Nephron progenitor cell (in vitro differentiated cells): ENCODE data around the gene TRIO.
"Not testable (repeated sequence)": the region's sequence is repeated elsewhere in the genome, so short reads cannot be mapped to it uniquely, and the experiment has no call there.

Experiments
- DNase-seq: peaks from one replicate; pipeline ENCODE4 v3.0.0; 2021
- H3K27ac Mint-ChIP-seq: 2 replicates; pipeline ENCODE4 v1.8.0; 2021; ENCODE audit warnings: mild to moderate bottlenecking, moderate library complexity, mixed read lengths
- H3K27me3 Mint-ChIP-seq: 2 replicates; pipeline ENCODE4 v1.8.0; 2021; ENCODE audit warnings: mild to moderate bottlenecking, low read depth, mixed read lengths; ENCODE audit not compliant: poor library complexity
- H3K36me3 Mint-ChIP-seq: 2 replicates; pipeline ENCODE4 v1.8.0; 2021; ENCODE audit warnings: low read depth, mixed read lengths
- H3K4me1 Mint-ChIP-seq: 2 replicates; pipeline ENCODE4 v1.8.0; 2021; ENCODE audit warnings: mixed read lengths
- H3K4me3 Mint-ChIP-seq: 2 replicates; pipeline ENCODE4 v1.8.0; 2021; ENCODE audit warnings: mild to moderate bottlenecking, moderate library complexity, mixed read lengths
- H3K9me3 Mint-ChIP-seq: 2 replicates; pipeline ENCODE4 v1.8.0; 2021; ENCODE audit warnings: mild to moderate bottlenecking, moderate library complexity, mixed read lengths
- TF ChIP-seq, protein P1 (sequence below): fragments of 200-600 bp; sonication (generic); IDR thresholded peaks from 2 replicates; pipeline ENCODE4 v1.5.0; 2021; ENCODE audit warnings: antibody characterized with exemption

The TRIO gene

DNA sequence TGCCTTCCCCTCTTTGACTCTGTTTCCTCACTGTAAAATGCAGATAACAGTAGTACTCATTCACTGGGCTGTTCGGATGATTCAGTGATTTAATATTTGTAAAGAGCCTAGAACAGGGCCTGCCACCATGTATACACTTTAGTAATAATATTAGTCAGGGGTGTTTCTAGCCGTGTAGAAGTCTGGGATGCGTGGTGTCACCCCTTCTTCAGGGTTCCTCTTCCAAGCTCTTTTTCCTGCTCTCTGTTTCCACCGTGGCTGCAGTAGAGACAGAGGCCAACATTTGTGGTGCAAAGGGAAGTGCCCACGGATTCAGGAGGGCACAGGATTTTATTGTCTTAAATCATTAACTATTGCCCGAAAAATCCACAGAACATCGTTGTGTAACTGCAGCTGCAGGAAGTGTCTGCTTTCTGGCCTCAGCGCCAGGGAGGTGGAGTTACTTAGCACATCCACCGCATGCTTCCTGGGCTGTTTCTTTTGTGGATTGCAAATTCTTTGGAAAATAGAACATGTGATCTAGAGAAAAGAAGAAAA, 61.7 kb downstream of the TRIO start:
- H3K4me3 Mint-ChIP-seq = no peak overlapping the region

DNA sequence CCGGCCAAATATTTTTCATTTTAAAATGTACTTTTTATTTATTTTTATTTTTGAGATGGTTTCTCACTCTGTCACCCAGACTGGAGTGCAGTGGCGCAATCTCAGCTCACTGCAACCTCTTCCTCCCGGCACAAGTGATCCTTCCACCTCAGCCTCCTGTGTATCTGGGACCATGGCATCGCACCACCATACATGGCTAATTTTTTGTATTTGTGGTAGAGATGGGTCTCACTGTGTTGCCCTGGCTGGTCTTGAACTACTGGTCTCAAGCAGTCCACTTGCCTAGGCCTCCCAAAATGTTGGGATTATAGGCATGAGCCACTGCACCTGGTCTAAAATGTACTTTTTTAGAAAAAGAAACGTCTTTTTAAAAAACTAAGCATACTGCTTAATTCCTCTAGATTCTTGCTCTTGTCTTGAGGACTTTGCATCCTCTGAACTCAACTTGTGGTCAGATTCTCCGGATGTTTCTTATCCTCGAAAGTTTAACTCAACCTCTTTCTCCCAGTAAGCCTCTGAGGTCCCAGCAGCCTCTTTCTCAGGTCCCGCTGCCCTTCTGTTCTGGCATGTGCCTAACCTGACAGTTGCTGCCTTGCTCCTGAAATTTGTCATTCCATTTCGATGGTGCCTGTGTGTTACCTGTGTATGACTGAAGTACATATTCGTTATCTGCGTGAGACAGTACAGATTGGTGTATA, 63.0 kb downstream of the TRIO start:
- Mint-ChIP-seq H3K4me1 (peaks cover 48% of the 10 kb centered on the region), H3K36me3 (no peaks in the 10 kb centered on the region), H3K9me3 (no peaks in the 10 kb centered on the region), H3K4me3 (no peak overlapping the region), H3K27ac (peak overlapping the region; percentile 30), H3K27me3 (no peaks in the 10 kb centered on the region)
- TF ChIP-seq, protein P1, sequence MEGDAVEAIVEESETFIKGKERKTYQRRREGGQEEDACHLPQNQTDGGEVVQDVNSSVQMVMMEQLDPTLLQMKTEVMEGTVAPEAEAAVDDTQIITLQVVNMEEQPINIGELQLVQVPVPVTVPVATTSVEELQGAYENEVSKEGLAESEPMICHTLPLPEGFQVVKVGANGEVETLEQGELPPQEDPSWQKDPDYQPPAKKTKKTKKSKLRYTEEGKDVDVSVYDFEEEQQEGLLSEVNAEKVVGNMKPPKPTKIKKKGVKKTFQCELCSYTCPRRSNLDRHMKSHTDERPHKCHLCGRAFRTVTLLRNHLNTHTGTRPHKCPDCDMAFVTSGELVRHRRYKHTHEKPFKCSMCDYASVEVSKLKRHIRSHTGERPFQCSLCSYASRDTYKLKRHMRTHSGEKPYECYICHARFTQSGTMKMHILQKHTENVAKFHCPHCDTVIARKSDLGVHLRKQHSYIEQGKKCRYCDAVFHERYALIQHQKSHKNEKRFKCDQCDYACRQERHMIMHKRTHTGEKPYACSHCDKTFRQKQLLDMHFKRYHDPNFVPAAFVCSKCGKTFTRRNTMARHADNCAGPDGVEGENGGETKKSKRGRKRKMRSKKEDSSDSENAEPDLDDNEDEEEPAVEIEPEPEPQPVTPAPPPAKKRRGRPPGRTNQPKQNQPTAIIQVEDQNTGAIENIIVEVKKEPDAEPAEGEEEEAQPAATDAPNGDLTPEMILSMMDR = no peak
- DNase-seq = no peak

More for the DNA sequence above, 61.7 kb downstream of the TRIO start:
- H3K27me3 Mint-ChIP-seq = no peaks in the 10 kb centered on the region
- peak overlapping the region; percentile 46 for H3K27ac Mint-ChIP-seq
- H3K9me3 Mint-ChIP-seq = no peaks in the 10 kb centered on the region
- TF ChIP-seq, protein P1 = no peak
- H3K36me3 Mint-ChIP-seq = no peaks in the 10 kb centered on the region
- peaks cover 55% of the 10 kb centered on the region for H3K4me1 Mint-ChIP-seq
- DNase-seq = no peak

DNA sequence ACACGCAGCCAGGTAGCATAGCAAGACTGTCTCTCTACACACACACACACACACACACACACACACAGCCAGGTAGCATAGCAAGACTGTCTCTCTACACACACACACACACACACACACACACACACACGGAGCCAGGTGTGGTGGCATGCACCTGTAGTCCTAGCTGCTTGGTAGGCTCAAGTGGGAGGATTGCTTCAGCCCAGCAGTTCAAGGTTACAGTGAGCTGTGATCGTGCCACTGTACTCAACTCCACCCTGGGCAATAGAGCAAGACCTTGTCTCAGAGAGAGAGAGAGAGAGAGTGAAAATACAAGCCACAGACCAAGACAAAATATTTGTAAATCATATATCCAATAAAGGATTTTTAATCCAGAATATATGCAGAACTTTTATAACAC, 64.3 kb downstream of the TRIO start:
- not testable (repeated sequence) for H3K36me3 Mint-ChIP-seq, H3K27me3 Mint-ChIP-seq, H3K4me3 Mint-ChIP-seq, H3K9me3 Mint-ChIP-seq, DNase-seq
- H3K4me1 Mint-ChIP-seq = peaks cover 43% of the 10 kb centered on the region
- H3K27ac Mint-ChIP-seq = peak overlapping the region; percentile 47

DNA sequence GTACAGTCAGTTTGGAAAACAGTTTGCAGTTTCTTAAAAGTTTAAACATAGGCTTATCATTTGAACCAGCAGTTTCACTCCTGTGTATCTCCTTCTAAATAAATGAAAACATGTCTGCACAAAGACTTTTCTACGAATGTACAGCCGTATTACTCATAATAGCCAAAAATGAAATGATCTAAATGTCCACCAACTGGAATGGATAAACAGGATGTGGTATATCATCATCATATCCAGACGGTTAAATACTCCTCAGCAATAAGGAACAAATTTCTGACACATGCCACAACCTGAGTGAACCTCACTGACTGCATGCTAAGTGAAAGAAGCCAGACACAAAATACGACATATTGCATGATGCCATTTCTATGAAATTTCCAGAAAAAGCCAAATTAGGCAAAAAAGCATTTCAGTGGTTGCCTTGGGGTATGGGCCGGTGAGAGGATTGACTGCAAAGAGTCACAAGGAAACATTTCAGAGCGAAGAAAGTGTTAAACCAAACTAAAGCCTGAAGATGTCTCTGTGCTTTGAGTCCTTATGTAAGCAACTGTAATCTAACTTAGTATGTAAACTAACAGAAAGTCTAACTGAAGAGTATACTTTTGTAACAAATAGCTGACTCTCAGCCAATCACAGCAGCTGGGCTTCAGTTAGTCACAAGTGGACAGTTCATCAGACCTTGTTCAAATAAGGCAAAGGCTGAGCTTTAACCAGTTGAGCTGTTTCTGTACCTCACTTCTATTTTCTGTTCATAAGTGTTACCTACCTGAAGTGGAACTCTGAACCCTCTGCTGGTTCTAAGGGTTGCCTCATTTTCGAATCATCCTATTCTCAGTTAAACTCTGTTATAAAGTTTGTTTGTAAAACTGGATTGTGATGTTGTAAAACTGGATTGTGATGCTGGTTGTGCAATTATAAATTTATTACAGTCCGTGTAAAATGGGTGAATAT, 65.2 kb downstream of the TRIO start:
- no peak for DNase-seq
- H3K4me1 Mint-ChIP-seq = peaks cover 40% of the 10 kb centered on the region
- no peaks in the 10 kb centered on the region for H3K9me3 Mint-ChIP-seq
- no peaks in the 10 kb centered on the region for H3K27me3 Mint-ChIP-seq
- TF ChIP-seq, protein P1 = no peak
- H3K4me3 Mint-ChIP-seq = no peak overlapping the region
- no peak overlapping the region for H3K27ac Mint-ChIP-seq
- H3K36me3 Mint-ChIP-seq = no peaks in the 10 kb centered on the region

DNA sequence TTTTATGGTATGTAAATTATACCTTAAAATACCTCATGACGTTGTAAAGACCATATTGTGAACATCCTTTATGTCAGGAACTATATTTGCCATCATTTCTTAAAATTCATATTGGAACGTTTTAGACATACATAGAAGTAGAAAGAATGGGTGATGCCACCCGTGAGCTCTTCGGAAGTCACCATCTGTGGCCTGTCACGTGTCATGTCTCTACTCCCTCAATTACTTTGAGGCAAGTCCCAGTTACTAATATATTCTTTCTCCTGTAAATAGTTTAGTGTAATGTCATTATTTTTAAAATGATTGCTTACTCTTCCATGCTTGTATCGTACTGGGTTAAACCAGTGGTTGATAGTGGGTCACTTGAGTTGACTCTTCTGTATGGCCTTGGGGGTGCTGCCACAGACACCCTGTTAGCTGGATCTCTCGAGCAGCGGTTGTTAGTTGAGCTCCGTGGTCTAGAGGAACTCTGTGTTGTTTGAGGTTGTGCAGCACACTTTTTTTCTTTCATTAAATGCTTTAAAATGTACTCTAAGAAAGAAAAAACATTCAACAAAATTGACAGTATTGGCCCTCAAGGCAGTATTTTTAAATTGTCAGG, 66.2 kb downstream of the TRIO start:
- Mint-ChIP-seq H3K27ac (no peak overlapping the region), H3K9me3 (no peaks in the 10 kb centered on the region), H3K27me3 (no peaks in the 10 kb centered on the region), H3K36me3 (peaks cover 1% of the 10 kb centered on the region), H3K4me3 (no peak overlapping the region), H3K4me1 (peaks cover 39% of the 10 kb centered on the region)
- no peak for DNase-seq
- TF ChIP-seq, protein P1 = no peak

DNA sequence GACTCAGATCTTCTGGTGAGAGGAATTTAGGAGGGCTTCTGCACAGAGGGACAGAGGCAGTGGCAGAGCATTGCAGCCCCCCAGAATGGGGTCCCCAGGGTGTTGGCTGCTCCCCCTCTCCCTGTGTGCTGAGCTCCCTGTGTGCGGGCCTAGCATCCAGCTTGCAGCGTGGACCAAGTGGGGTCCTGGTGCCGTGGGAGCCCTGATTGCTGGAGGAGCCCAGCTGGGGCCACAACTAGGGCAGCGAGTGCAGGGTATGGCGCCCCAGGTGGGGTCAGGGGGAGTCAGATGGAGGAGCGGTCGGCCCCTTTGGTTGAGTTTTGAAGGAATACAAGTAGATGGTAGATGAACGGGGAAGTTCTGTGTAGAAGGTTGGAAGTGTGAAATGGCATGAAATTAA, 66.7 kb downstream of the TRIO start:
- no peak overlapping the region for H3K4me3 Mint-ChIP-seq
- H3K27me3 Mint-ChIP-seq = no peaks in the 10 kb centered on the region
- no peak overlapping the region for H3K27ac Mint-ChIP-seq
- no peaks in the 10 kb centered on the region for H3K9me3 Mint-ChIP-seq
- DNase-seq = no peak
- TF ChIP-seq, protein P1 = no peak
- H3K4me1 Mint-ChIP-seq = peaks cover 35% of the 10 kb centered on the region
- peaks cover 6% of the 10 kb centered on the region for H3K36me3 Mint-ChIP-seq
